ENCODE data around the gene ROBO1. TPM values are rescaled to one million over a fixed set of nuclear protein-coding genes. Genes with fewer than 3 reads are reported as not detected.

Gene ROBO1
- total and polyA plus RNA-seq, 2 donors (not counting 3 experiments of a cell fraction or from before 2014, with no cell fraction given) = 5.9 to 14.2 TPM

DNA sequence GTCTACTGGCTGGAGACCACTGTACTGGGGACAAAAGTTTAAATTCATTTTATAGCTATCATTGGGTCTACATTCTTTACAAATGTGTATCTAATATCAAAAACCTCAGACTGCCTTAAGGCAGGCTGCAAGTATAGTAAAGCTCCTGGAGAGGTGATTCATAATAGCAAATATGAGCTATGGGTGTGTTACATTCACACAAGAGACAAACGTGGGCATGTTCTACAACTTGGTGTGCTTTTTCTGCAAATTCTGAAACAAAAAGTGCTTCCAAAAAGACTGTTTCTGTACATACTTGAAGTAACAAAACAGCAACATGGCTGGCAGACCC is 1101.4 kb downstream of the ROBO1 start:
- Histone ChIP-seq H3K9me1 (replicated peaks; ENCODE audit: control insufficient read depth, extremely low read depth, insufficient read depth, low read length) (peaks cover 2% of the 10 kb centered on the region), H2AFZ (ENCODE audit: low read depth, low read length) (no peak overlapping the region), H3K27ac (ENCODE audit: insufficient read depth, low read depth, low read length) (no peak overlapping the region), H3K4me1 (ENCODE audit: control insufficient read depth, extremely low read depth, insufficient read depth, low read length) (no peaks in the 10 kb centered on the region), H3K79me2 (ENCODE audit: control insufficient read depth, insufficient read depth, low read length) (no peaks in the 10 kb centered on the region), H4K20me1 (replicated peaks; ENCODE audit: control insufficient read depth, extremely low read depth, insufficient read depth, low read length) (no peaks in the 10 kb centered on the region), H3K36me3 (ENCODE audit: control insufficient read depth in 2 of 2, extremely low read depth in 1 of 2, insufficient read depth in 2 of 2, low read length in 2 of 2) (no peaks in the 10 kb centered on the region), H3K9me3 (replicated peaks; ENCODE audit: control insufficient read depth, insufficient read depth, low read length) (no peaks in the 10 kb centered on the region), H3K4me3 (replicated peaks in 1 of 3; ENCODE audit: insufficient read depth in 1 of 3, low read depth in 1 of 3, low read length in 3 of 3) (no peak overlapping the region), H3K4me2 (ENCODE audit: insufficient read depth, low read length) (no peak overlapping the region), H3K27me3 (ENCODE audit: control insufficient read depth in 2 of 2, insufficient read depth in 2 of 2, low read length in 2 of 2) (no peaks in the 10 kb centered on the region), H3K9ac (replicated peaks; ENCODE audit: extremely low read depth, insufficient read depth, low read length) (no peak overlapping the region)
- no TSS peak for BruUV-seq (replicated peaks)
- POLR2A ChIA-PET = no interaction called here
- intact Hi-C loops (cut with micrococcal nuclease) (no loop called here), dilution Hi-C loops (cut with MboI; ENCODE audit: extremely low pct_ligation_motif_present, low sequenced_read_pairs) (no loop called here)
- DNase-seq (ENCODE audit: low read depth, low spot score) (no peak), FAIRE-seq (no peak)
- CTCF ChIA-PET = interaction anchor here (1.1 to 2.3 kb wide), 7 partner anchors 9 to 420 kb away, joined by 3 to 10 read pairs (median 4); no protein-coding TSS in a partner anchor
- TF ChIP-seq, protein P1, sequence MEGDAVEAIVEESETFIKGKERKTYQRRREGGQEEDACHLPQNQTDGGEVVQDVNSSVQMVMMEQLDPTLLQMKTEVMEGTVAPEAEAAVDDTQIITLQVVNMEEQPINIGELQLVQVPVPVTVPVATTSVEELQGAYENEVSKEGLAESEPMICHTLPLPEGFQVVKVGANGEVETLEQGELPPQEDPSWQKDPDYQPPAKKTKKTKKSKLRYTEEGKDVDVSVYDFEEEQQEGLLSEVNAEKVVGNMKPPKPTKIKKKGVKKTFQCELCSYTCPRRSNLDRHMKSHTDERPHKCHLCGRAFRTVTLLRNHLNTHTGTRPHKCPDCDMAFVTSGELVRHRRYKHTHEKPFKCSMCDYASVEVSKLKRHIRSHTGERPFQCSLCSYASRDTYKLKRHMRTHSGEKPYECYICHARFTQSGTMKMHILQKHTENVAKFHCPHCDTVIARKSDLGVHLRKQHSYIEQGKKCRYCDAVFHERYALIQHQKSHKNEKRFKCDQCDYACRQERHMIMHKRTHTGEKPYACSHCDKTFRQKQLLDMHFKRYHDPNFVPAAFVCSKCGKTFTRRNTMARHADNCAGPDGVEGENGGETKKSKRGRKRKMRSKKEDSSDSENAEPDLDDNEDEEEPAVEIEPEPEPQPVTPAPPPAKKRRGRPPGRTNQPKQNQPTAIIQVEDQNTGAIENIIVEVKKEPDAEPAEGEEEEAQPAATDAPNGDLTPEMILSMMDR (IDR thresholded peaks at IDR 0.05; ENCODE audit: extremely low read depth in 1 of 2, insufficient read depth in 1 of 2, low read depth in 1 of 2, low read length in 2 of 2) = no peak
- no peak for TF ChIP-seq EZH2 (IDR thresholded peaks at IDR 0.05; ENCODE audit: borderline replicate concordance, low read depth, low read length, severe bottlenecking)
- TF ChIP-seq MAX (IDR thresholded peaks at IDR 0.05; ENCODE audit: insufficient read depth, insufficient read length) = no peak
- no peak for TF ChIP-seq POLR2AphosphoS5 (IDR thresholded peaks at IDR 0.05; ENCODE audit: insufficient read depth, low read depth, low read length)
- TF ChIP-seq POLR2A (IDR thresholded peaks at IDR 0.05; ENCODE audit: low read depth, low read length) = no peak
- TF ChIP-seq MYC (IDR thresholded peaks at IDR 0.05; ENCODE audit: low read depth, low read length) = no peak
- TF ChIP-seq FOS (IDR thresholded peaks at IDR 0.05; ENCODE audit: borderline replicate concordance, insufficient read depth, low read length) = no peak
- TF ChIP-seq JUN (IDR thresholded peaks at IDR 0.05; ENCODE audit: borderline replicate concordance, insufficient read depth, insufficient read length, low read depth) = no peak

All from endothelial cell of umbilical vein (primary cell).